Keratinocyte (primary cell): Measurements from ENCODE around the gene CYP2D6. TPM values are rescaled to one million over a fixed set of nuclear protein-coding genes. Genes with fewer than 3 reads are reported as not detected.

Experiments used
- DNase-seq: peaks from one replicate; pipeline ENCODE4 v3.0.0-alpha.2; 2011; ENCODE audit warnings: low read depth, missing footprints, low spot score
- FAIRE-seq: peaks from 2 replicates; lab custom pipeline; 2011; peaks lifted over from hg19 to GRCh38; lab: Jason Lieb, UNC
- H2AFZ ChIP-seq: 2 replicates; pipeline ENCODE4 v1.6.0; 2012; ENCODE audit warnings: low read length, control low read depth, inconsistent platforms; ENCODE audit not compliant: control insufficient read depth
- H3K27ac ChIP-seq: 2 replicates; pipeline ENCODE4 v1.5.1; 2011; ENCODE audit warnings: low read length; ENCODE audit not compliant: control insufficient read depth, insufficient read depth
- H3K27me3 ChIP-seq: 3 replicates; pipeline ENCODE4 v1.6.0; 2011; ENCODE audit warnings: low read length; ENCODE audit not compliant: control insufficient read depth, insufficient read depth; ENCODE audit errors: extremely low read depth
- H3K36me3 ChIP-seq, 2 experiments: 2 replicates in 1 of 2; 3 replicates in 1 of 2; pipeline ENCODE4 v1.5.1; 2011; ENCODE audit warnings: low read length in 2 of 2, mild to moderate bottlenecking in 1 of 2; ENCODE audit not compliant: control insufficient read depth in 2 of 2, insufficient read depth in 2 of 2; ENCODE audit errors: extremely low read depth in 1 of 2
- H3K4me1 ChIP-seq: 3 replicates; pipeline ENCODE4 v1.5.1; 2011; ENCODE audit warnings: low read length; ENCODE audit not compliant: control insufficient read depth, insufficient read depth; ENCODE audit errors: extremely low read depth
- H3K4me2 ChIP-seq: 3 replicates; pipeline ENCODE4 v1.6.0; 2011; ENCODE audit warnings: low read depth, low read length; ENCODE audit not compliant: control insufficient read depth, insufficient read depth; ENCODE audit errors: extremely low read depth
- H3K4me3 ChIP-seq, 3 experiments: fragments of 200-600 bp in 1 of 3; sonication (generic) in 1 of 3; 2 replicates in 2 of 3; 3 replicates in 1 of 3; pipeline ENCODE4 v1.5.1; 2011 to 2016; ENCODE audit warnings: low read length in 3 of 3, mild to moderate bottlenecking in 3 of 3, control low read depth in 2 of 3, inconsistent platforms in 1 of 3, low read depth in 1 of 3, mixed read lengths in 1 of 3, mixed run types in 1 of 3, moderate library complexity in 1 of 3; ENCODE audit not compliant: control insufficient read depth in 2 of 3, insufficient read depth in 2 of 3; ENCODE audit errors: extremely low read depth in 1 of 3
- H3K79me2 ChIP-seq: 2 replicates; pipeline ENCODE4 v1.6.0; 2012; ENCODE audit warnings: low read length; ENCODE audit not compliant: control insufficient read depth, insufficient read depth
- H3K9ac ChIP-seq: 3 replicates; pipeline ENCODE4 v1.6.0; 2011; ENCODE audit warnings: low read length; ENCODE audit not compliant: control insufficient read depth, insufficient read depth; ENCODE audit errors: extremely low read depth
- H3K9me1 ChIP-seq: 3 replicates; pipeline ENCODE4 v1.6.0; 2011; ENCODE audit warnings: low read length; ENCODE audit not compliant: control insufficient read depth, insufficient read depth; ENCODE audit errors: extremely low read depth
- H3K9me3 ChIP-seq: 2 replicates; pipeline ENCODE4 v1.5.1; 2012; ENCODE audit warnings: low read depth, low read length; ENCODE audit not compliant: control insufficient read depth
- H4K20me1 ChIP-seq: 3 replicates; pipeline ENCODE4 v1.6.0; 2011; ENCODE audit warnings: low read length; ENCODE audit not compliant: control insufficient read depth, insufficient read depth; ENCODE audit errors: extremely low read depth
- CTCF ChIP-seq, 3 experiments: IDR thresholded peaks in 1 of 3; conservative IDR thresholded peaks in 1 of 3; optimal IDR thresholded peaks in 1 of 3; 2 replicates in 2 of 3; 3 replicates in 1 of 3; pipeline versions ENCODE3 to v1.5.1; 2011; ENCODE audit warnings: low read length in 3 of 3, mild to moderate bottlenecking in 3 of 3, moderate library complexity in 2 of 3, control low read depth in 1 of 3, inconsistent platforms in 1 of 3; ENCODE audit not compliant: insufficient read depth in 2 of 3; ENCODE audit errors: extremely low read depth in 1 of 3
- EZH2 ChIP-seq: IDR thresholded peaks from one replicate; pipeline ENCODE4 v1.6.1; 2012; ENCODE audit warnings: inconsistent platforms, mild to moderate bottlenecking, low read length, moderate library complexity
- dilution Hi-C: fragments of 300-500 bp; cut with MboI; formaldehyde crosslinking; loops from one replicate; pipeline ENCODE4 v1.7.0; 2020; ENCODE audit warnings: low sequenced_read_pairs; ENCODE audit not compliant: extremely low pct_ligation_motif_present
- polyA plus RNA-seq, 5 experiments: library from polyadenylated mRNA; depleted of rRNA in 3 of 5; stranded (reverse) in 3 of 5; stranded (forward) in 1 of 5; unstranded in 1 of 5; fragments of >200 nt; gene quantifications; 1 replicate in 1 of 5; 2 replicates in 3 of 5; 3 replicates in 1 of 5; pipeline versions ENCODE4 v1.2.1 to v1.2.3, GENCODE V29; 2011 to 2012; ENCODE audit warnings: missing spikeins in 2 of 5, low read depth in 1 of 5, low replicate concordance in 1 of 5

The CYP2D6 gene
- polyA plus RNA-seq, 1 donor (not counting 4 experiments of a cell fraction or from before 2014, with no cell fraction given), result 0.81 TPM

GRCh38 chr22:42173183-42173926 is 42.7 kb upstream of the CYP2D6 start:
- dilution Hi-C loops, result no loop called here
- peaks cover 31% of the 10 kb centered on the region for H3K79me2 ChIP-seq
- no peaks in the 10 kb centered on the region for H3K9me1 ChIP-seq
- H3K36me3 ChIP-seq, result peaks cover 17 to 24% of the 10 kb centered on the region in 2 experiments
- no peaks in the 10 kb centered on the region for H3K27me3 ChIP-seq
- no peak overlapping the region for H3K9ac ChIP-seq
- no peak overlapping the region for H3K4me3 ChIP-seq
- H3K4me1 ChIP-seq, result peaks cover 6% of the 10 kb centered on the region
- H4K20me1 ChIP-seq, result peaks cover 6% of the 10 kb centered on the region
- H3K4me2 ChIP-seq, result no peak overlapping the region
- FAIRE-seq, result no peak
- no peak for DNase-seq
- H2AFZ ChIP-seq, result no peak overlapping the region
- H3K9me3 ChIP-seq, result no peaks in the 10 kb centered on the region
- H3K27ac ChIP-seq, result no peak overlapping the region
- no peak for TF ChIP-seq EZH2
- no peak for TF ChIP-seq CTCF (optimal IDR thresholded peaks at IDR 0.05 in 1 of 3, IDR thresholded peaks at IDR 0.05 in 1 of 3, conservative IDR thresholded peaks at IDR 0.05 in 1 of 3; ENCODE audit: extremely low read depth in 1 of 3, insufficient read depth in 2 of 3, low read length in 3 of 3)

DNA sequence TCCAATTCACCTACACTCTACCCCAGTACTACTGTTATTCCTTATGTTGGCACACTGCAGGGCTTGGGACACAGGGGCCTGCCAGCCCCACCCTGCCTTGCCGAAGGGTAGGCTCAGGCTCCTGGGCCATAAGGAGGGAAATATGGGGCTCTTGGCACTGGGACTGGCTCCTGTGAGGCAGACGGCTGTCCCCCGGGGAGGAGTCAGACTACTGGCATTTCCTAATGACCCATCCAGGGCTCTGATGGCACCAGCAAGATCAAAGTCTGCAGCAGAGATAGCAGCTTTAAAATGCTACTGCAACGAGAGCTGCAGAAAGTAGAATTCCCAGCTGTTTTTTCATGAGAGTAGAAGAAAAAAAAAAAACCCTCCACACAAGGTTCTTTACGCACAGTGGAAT is 42.2 kb upstream of the CYP2D6 start:
- no peak for TF ChIP-seq CTCF (optimal IDR thresholded peaks at IDR 0.05 in 1 of 3, IDR thresholded peaks at IDR 0.05 in 1 of 3, conservative IDR thresholded peaks at IDR 0.05 in 1 of 3; ENCODE audit: extremely low read depth in 1 of 3, insufficient read depth in 2 of 3, low read length in 3 of 3)
- TF ChIP-seq EZH2, result no peak
- no peaks in the 10 kb centered on the region for H3K9me3 ChIP-seq
- FAIRE-seq, result no peak
- H2AFZ ChIP-seq, result no peak overlapping the region
- no peak overlapping the region for H3K4me3 ChIP-seq
- H3K9me1 ChIP-seq, result no peaks in the 10 kb centered on the region
- H3K4me2 ChIP-seq, result no peak overlapping the region
- DNase-seq, result no peak
- dilution Hi-C loops, result no loop called here
- H3K36me3 ChIP-seq, result peaks cover 12 to 22% of the 10 kb centered on the region in 2 experiments
- no peak overlapping the region for H3K9ac ChIP-seq
- H3K27me3 ChIP-seq, result no peaks in the 10 kb centered on the region
- peaks cover 6% of the 10 kb centered on the region for H4K20me1 ChIP-seq
- no peak overlapping the region for H3K27ac ChIP-seq
- H3K79me2 ChIP-seq, result peaks cover 26% of the 10 kb centered on the region
- H3K4me1 ChIP-seq, result peaks cover 6% of the 10 kb centered on the region
